Lung (tissue), 12 donors: ENCODE results near the gene PRDM16. TPM values are rescaled to one million over a fixed set of nuclear protein-coding genes. Genes with fewer than 3 reads are reported as not detected.

ENCODE experiments used
- ATAC-seq: fragments of 200-7000 bp; cut with Tn5 transposase; one replicate; pipeline ENCODE4 v1.9.1; 2020; ENCODE audit warnings: moderate number of reproducible peaks; ENCODE audit not compliant: insufficient read depth, low FRiP score
- DNase-seq, 3 donors: peaks; one replicate each; pipeline ENCODE4 v3.0.0-alpha.2; 2013 to 2017
- H3K27ac ChIP-seq, 2 donors: one replicate each; pipeline ENCODE4 v1.5.1; 2013; ENCODE audit warnings: mild to moderate bottlenecking in 2 of 2, moderate library complexity in 2 of 2, control low read depth in 1 of 2, inconsistent platforms in 1 of 2, low read depth in 1 of 2, low read length in 1 of 2
- H3K27me3 ChIP-seq, 3 donors: one replicate each; pipeline ENCODE4 v1.5.1; 2013; ENCODE audit warnings: low read length in 2 of 3; ENCODE audit not compliant: control insufficient read depth in 3 of 3, insufficient read depth in 3 of 3
- H3K36me3 ChIP-seq, 4 donors: one replicate each; pipeline ENCODE4 v1.5.1; 2013; ENCODE audit warnings: low read length in 4 of 4, mild to moderate bottlenecking in 1 of 4, moderate library complexity in 1 of 4; ENCODE audit not compliant: control insufficient read depth in 4 of 4, insufficient read depth in 4 of 4
- H3K4me1 ChIP-seq, 5 donors: one replicate each; pipeline ENCODE4 v1.5.1; 2013; ENCODE audit warnings: low read length in 5 of 5, mild to moderate bottlenecking in 2 of 5, moderate library complexity in 1 of 5; ENCODE audit not compliant: control insufficient read depth in 5 of 5, insufficient read depth in 5 of 5
- H3K4me3 ChIP-seq: one replicate; pipeline ENCODE4 v1.5.1; 2013; ENCODE audit warnings: mild to moderate bottlenecking, control low read depth, moderate library complexity
- H3K9ac ChIP-seq, 2 donors: one replicate each; pipeline ENCODE4 v1.5.1; 2013; ENCODE audit warnings: low read length in 2 of 2, control low read depth in 1 of 2; ENCODE audit not compliant: insufficient read depth in 1 of 2
- H3K9me3 ChIP-seq, 4 donors: one replicate each; pipeline ENCODE4 v1.5.1; 2013; ENCODE audit warnings: low read length in 3 of 4, mild to moderate bottlenecking in 1 of 4, moderate library complexity in 1 of 4; ENCODE audit not compliant: control insufficient read depth in 4 of 4, insufficient read depth in 3 of 4
- WGBS, 2 donors: extraction: QIAGEN DNeasy Blood & Tissue Kit; methylation state at CpG; one replicate each; pipeline ENCODE4 v1.1.7; 2013; 5-methylcytosine and 5-hydroxymethylcytosine counted together
- polyA plus RNA-seq, 2 donors: library from polyadenylated mRNA; stranded (reverse); fragments of 200-250 nt; gene quantifications; one replicate each; pipeline ENCODE4 v1.2.1, GENCODE V29; 2013
- total RNA-seq, 2 donors: library from RNA; depleted of rRNA in 1 of 2; stranded (reverse); fragments of >200 nt in 1 of 2; gene quantifications; one replicate each; pipeline ENCODE4 v1.2.1, GENCODE V29; 2014 to 2021
- TF ChIP-seq, protein P1 (sequence below): IDR thresholded peaks from 2 replicates; pipeline ENCODE4 v1.5.1; 2012; ENCODE audit warnings: mild to moderate bottlenecking; ENCODE audit errors: control extremely low read depth, extremely low read depth
- donor health status: control.
- donor health status: control.
- donor health status: Bipolar disorder and iron deficiency.
- donor health status: healthy.
- donor health status: DM: yes; HTN: yes; CAD: no.

Gene PRDM16
- total and polyA plus RNA-seq, 4 donors: 2.4 to 36.5 (median 13.1) TPM

DNA sequence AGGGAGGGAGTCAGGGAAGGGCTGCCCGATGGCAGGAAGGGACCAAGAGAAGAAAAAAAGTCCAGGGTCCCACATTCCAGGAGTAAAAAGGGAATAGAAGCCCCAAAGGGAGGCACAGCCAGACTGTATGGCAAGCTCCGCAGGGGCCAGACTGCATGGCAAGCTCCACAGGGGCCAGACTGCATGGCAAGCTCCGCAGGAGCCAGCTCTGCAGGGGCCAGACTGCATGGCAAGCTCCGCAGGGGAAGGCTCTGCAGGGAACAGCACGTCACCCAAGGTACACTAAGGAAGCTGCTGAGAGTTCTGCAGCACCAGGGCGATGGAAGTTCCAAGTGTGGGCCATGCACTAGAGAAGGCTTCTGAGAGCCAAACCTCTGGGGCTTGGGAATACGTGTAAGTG lies 228.8 kb downstream of the PRDM16 start:
- ATAC-seq (no peak), DNase-seq (no peak)
- 86 to 93% methylated on average over 7 of the region's 7 CpGs for WGBS, 2 donors
- Histone ChIP-seq H3K9ac (no peak overlapping the region), H3K4me1 (peaks cover 0 to 15% (median 0%) of the 10 kb centered on the region in 5 donors), H3K27ac (no peak overlapping the region), H3K36me3 (no peaks in the 10 kb centered on the region), H3K27me3 (no peaks in the 10 kb centered on the region), H3K9me3 (peaks cover 0 to 3% (median 0%) of the 10 kb centered on the region in 4 donors), H3K4me3 (no peak overlapping the region)
- TF ChIP-seq, protein P1, sequence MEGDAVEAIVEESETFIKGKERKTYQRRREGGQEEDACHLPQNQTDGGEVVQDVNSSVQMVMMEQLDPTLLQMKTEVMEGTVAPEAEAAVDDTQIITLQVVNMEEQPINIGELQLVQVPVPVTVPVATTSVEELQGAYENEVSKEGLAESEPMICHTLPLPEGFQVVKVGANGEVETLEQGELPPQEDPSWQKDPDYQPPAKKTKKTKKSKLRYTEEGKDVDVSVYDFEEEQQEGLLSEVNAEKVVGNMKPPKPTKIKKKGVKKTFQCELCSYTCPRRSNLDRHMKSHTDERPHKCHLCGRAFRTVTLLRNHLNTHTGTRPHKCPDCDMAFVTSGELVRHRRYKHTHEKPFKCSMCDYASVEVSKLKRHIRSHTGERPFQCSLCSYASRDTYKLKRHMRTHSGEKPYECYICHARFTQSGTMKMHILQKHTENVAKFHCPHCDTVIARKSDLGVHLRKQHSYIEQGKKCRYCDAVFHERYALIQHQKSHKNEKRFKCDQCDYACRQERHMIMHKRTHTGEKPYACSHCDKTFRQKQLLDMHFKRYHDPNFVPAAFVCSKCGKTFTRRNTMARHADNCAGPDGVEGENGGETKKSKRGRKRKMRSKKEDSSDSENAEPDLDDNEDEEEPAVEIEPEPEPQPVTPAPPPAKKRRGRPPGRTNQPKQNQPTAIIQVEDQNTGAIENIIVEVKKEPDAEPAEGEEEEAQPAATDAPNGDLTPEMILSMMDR: no peak

DNA sequence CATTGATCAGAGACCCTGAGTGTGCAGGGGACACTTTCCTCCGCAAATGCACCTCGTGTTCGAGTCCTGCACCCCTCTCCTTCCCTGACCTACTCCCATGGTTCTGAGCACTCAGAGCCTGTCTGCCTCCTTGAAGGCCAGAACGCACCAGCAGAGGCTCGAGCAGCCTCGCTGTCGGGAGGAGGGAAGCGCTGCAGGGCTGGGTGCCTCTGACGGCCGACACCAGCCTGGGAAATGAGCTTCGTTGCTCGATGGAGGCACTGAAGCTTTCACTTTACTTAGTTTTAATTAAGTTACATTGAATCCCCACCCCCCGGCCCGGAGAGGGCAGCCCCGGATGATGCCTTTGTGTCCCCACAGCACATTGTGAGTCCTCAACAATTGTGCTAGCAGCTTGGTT lies 229.2 kb downstream of the PRDM16 start:
- no peak overlapping the region for H3K9ac ChIP-seq
- H3K4me1 ChIP-seq: peaks cover 0 to 15% (median 0%) of the 10 kb centered on the region in 5 donors
- H3K4me3 ChIP-seq: no peak overlapping the region
- ATAC-seq (no peak), DNase-seq (no peak)
- H3K27me3 ChIP-seq: no peaks in the 10 kb centered on the region
- H3K36me3 ChIP-seq: no peaks in the 10 kb centered on the region
- H3K27ac ChIP-seq: no peak overlapping the region
- peaks cover 0 to 3% (median 0%) of the 10 kb centered on the region in 4 donors for H3K9me3 ChIP-seq
- TF ChIP-seq, protein P1: no peak
- WGBS, 2 donors: 91 to 97% methylated on average over 15 of the region's 15 CpGs

DNA sequence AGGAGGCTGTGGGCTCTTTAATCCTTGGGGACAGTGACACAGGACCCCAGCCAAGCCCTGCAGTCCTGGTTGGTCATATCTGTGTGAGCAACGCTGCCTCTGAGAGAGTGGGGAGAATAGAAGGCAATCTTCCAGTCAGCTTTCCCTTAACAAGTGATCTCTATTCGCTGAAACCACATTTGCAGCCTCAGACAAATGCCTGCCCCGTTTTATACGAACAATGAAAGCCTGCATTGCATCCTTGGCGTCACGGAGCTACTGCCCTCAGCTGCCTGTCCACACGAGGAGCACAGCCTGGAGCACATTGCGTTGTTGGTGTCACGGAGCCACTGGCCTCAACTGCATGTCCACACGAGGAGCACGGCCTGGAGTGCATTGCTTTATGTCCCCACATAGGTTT lies 235.2 kb downstream of the PRDM16 start:
- Histone ChIP-seq H3K27me3 (peaks cover 0 to 12% (median 6%) of the 10 kb centered on the region in 3 donors), H3K36me3 (no peaks in the 10 kb centered on the region), H3K4me3 (no peak overlapping the region), H3K4me1 (peaks cover 0 to 3% (median 0%) of the 10 kb centered on the region in 5 donors), H3K9me3 (peaks cover 0 to 3% (median 0%) of the 10 kb centered on the region in 4 donors), H3K27ac (no peak overlapping the region), H3K9ac (no peak overlapping the region)
- ATAC-seq (no peak), DNase-seq (no peak)
- WGBS, 2 donors: 82 to 89% methylated on average over 11 of the region's 11 CpGs
- TF ChIP-seq, protein P1: no peak

DNA sequence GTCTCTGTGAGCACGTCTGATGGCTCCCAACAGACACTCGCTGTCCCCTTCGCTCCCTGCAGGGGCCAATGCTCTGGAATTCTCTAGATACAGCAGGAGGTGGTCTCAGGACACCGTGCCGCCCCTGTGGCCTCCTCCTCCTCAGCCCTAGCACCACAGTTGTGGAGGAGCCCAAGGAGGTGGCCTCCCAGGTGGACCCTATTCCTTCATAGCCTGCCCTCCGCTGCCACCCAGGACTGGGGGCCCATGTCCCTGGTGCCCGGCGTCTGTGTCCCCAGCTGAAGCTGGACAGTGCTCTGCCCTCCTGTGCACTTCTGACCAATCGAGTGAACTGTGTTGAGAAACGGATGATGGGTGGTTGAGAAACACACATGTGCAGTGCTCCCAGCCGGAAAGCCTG lies 235.7 kb downstream of the PRDM16 start:
- TF ChIP-seq, protein P1: no peak
- Histone ChIP-seq H3K9me3 (peaks cover 0 to 3% (median 0%) of the 10 kb centered on the region in 4 donors), H3K27ac (no peak overlapping the region), H3K4me1 (peaks cover 0 to 3% (median 0%) of the 10 kb centered on the region in 5 donors), H3K36me3 (no peaks in the 10 kb centered on the region), H3K4me3 (no peak overlapping the region), H3K9ac (no peak overlapping the region), H3K27me3 (peaks cover 0 to 16% (median 6%) of the 10 kb centered on the region in 3 donors)
- ATAC-seq (no peak), DNase-seq (no peak)
- WGBS, 2 donors: 88 to 90% methylated on average over 11 of the region's 11 CpGs
